ENCODE data around the gene ROR1.
"Not testable (repeated sequence)": the region's sequence is repeated elsewhere in the genome, so short reads cannot be mapped to it uniquely, and the experiment has no call there.

The ROR1 gene

DNA sequence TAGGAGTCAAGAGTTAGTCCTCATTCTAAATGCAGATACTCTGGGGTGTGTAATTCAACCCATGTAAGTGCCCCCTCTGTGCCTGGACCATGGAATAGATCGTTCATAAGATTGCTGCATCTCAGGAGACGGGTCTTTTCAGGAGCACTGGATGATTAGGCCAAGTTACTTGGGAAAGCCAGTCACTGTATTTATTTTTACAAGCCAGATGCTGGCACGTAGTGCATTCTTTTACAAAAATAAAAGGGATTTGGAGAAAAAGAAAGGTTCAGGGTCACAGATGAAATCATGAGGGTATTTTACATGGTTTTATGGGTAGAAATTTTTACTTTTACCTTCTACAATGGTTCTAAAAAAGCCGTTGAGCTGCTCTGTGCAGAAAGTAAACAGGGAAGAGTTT lies 327.0 kb downstream of the ROR1 start:
- H3K4me1 ChIP-seq (ENCODE audit: control insufficient read depth, insufficient read depth, low read length) = no peaks in the 10 kb centered on the region
- ChIA-PET CTCF (no interaction called here), POLR2A (no interaction called here)
- no peak overlapping the region for H3K4me3 ChIP-seq (ENCODE audit: low read depth, low read length)
- H3K9me3 ChIP-seq (ENCODE audit: control insufficient read depth, insufficient read depth, low read depth, low read length) = no peaks in the 10 kb centered on the region
- no peaks in the 10 kb centered on the region for H3K36me3 ChIP-seq (ENCODE audit: control insufficient read depth in 2 of 2, insufficient read depth in 1 of 2, low read length in 2 of 2)
- no peak for TF ChIP-seq ZNF16 (tag by site-specific recombination; IDR thresholded peaks at IDR 0.05; ENCODE audit: low read depth)
- no peak for TF ChIP-seq ZNF423 (tag by site-specific recombination; IDR thresholded peaks at IDR 0.05)
- TF ChIP-seq, protein P1, sequence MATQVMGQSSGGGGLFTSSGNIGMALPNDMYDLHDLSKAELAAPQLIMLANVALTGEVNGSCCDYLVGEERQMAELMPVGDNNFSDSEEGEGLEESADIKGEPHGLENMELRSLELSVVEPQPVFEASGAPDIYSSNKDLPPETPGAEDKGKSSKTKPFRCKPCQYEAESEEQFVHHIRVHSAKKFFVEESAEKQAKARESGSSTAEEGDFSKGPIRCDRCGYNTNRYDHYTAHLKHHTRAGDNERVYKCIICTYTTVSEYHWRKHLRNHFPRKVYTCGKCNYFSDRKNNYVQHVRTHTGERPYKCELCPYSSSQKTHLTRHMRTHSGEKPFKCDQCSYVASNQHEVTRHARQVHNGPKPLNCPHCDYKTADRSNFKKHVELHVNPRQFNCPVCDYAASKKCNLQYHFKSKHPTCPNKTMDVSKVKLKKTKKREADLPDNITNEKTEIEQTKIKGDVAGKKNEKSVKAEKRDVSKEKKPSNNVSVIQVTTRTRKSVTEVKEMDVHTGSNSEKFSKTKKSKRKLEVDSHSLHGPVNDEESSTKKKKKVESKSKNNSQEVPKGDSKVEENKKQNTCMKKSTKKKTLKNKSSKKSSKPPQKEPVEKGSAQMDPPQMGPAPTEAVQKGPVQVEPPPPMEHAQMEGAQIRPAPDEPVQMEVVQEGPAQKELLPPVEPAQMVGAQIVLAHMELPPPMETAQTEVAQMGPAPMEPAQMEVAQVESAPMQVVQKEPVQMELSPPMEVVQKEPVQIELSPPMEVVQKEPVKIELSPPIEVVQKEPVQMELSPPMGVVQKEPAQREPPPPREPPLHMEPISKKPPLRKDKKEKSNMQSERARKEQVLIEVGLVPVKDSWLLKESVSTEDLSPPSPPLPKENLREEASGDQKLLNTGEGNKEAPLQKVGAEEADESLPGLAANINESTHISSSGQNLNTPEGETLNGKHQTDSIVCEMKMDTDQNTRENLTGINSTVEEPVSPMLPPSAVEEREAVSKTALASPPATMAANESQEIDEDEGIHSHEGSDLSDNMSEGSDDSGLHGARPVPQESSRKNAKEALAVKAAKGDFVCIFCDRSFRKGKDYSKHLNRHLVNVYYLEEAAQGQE (tag by site-specific recombination; IDR thresholded peaks at IDR 0.05) = no peak
- TF ChIP-seq ZNF23 (tag by site-specific recombination; IDR thresholded peaks at IDR 0.05; ENCODE audit: borderline replicate concordance) = no peak
- TF ChIP-seq, protein P2, sequence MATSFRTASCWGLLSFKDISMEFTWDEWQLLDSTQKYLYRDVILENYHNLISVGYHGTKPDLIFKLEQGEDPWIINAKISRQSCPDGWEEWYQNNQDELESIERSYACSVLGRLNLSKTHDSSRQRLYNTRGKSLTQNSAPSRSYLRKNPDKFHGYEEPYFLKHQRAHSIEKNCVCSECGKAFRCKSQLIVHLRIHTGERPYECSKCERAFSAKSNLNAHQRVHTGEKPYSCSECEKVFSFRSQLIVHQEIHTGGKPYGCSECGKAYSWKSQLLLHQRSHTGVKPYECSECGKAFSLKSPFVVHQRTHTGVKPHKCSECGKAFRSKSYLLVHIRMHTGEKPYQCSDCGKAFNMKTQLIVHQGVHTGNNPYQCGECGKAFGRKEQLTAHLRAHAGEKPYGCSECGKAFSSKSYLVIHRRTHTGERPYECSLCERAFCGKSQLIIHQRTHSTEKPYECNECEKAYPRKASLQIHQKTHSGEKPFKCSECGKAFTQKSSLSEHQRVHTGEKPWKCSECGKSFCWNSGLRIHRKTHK (tag by site-specific recombination; IDR thresholded peaks at IDR 0.05) = no peak
- no peak for TF ChIP-seq GLI2 (tag by site-specific recombination; IDR thresholded peaks at IDR 0.05; ENCODE audit: borderline replicate concordance, low read depth)
- TF ChIP-seq ZNF473 (tag by site-specific recombination; IDR thresholded peaks at IDR 0.05) = no peak
- no peak for TF ChIP-seq ZNF654 (tag by site-specific recombination; IDR thresholded peaks at IDR 0.05; ENCODE audit: low read depth)
- no peak for TF ChIP-seq GFI1B (tag by site-specific recombination; IDR thresholded peaks at IDR 0.05)
- TF ChIP-seq, protein P3, sequence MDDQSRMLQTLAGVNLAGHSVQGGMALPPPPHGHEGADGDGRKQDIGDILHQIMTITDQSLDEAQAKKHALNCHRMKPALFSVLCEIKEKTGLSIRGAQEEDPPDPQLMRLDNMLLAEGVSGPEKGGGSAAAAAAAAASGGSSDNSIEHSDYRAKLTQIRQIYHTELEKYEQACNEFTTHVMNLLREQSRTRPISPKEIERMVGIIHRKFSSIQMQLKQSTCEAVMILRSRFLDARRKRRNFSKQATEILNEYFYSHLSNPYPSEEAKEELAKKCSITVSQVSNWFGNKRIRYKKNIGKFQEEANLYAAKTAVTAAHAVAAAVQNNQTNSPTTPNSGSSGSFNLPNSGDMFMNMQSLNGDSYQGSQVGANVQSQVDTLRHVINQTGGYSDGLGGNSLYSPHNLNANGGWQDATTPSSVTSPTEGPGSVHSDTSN (CRISPR knock-in tag; IDR thresholded peaks at IDR 0.05) = no peak
- TF ChIP-seq BCL11B (tag by site-specific recombination; IDR thresholded peaks at IDR 0.05; ENCODE audit: low read depth) = no peak
- H3K27ac ChIP-seq (ENCODE audit: extremely low read depth, low read depth, low read length) = no peak overlapping the region

DNA sequence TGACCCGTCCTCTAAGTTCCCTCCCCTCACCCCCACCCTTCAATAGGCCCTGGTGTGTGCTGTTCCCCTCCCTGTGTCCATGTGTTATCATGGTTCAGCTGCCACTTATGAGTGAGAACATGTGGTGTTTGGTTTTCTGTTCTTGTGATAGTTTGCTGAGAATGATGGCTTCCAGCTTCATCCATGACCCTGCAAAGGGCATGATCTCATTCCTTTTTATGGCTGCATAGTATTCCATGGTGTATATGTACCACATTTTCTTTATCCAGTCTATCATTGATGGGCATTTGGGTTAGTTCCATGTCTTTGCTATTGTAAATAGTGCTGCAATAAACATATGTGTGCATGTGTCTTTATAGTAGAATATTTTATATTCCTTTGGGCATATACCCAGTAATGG lies 330.8 kb downstream of the ROR1 start:
- H3K36me3 ChIP-seq (ENCODE audit: control insufficient read depth in 2 of 2, insufficient read depth in 1 of 2, low read length in 2 of 2); H3K27ac ChIP-seq (ENCODE audit: extremely low read depth, low read depth, low read length); CTCF ChIA-PET; POLR2A ChIA-PET; H3K4me3 ChIP-seq (ENCODE audit: low read depth, low read length); H3K4me1 ChIP-seq (ENCODE audit: control insufficient read depth, insufficient read depth, low read length); H3K9me3 ChIP-seq (ENCODE audit: control insufficient read depth, insufficient read depth, low read depth, low read length): not testable (repeated sequence)
- TF ChIP-seq ZNF146 (tag by site-specific recombination; IDR thresholded peaks at IDR 0.05) = peak; percentile 93

DNA sequence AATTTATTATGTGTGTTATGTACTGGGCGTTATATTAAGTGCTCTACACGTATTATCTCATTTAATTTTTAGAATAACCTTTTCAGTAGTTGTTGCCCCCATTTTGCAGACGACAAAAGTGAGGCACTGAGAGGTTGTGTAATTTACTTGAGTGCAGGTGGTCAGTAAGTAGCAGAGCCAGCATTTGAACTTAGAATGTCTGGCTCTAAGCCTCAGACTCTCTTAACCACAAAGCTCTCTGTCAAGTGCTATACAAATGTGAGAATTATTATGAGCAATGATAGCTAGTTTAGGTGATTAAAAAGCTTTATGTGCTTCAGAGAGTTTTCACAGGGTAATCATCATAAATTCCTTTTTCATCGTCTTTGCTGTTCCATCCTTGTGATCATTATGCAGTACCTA lies 333.3 kb downstream of the ROR1 start:
- POLR2A ChIA-PET = no interaction called here
- Histone ChIP-seq H3K9me3 (ENCODE audit: control insufficient read depth, insufficient read depth, low read depth, low read length) (no peaks in the 10 kb centered on the region), H3K4me1 (ENCODE audit: control insufficient read depth, insufficient read depth, low read length) (no peaks in the 10 kb centered on the region), H3K27ac (ENCODE audit: extremely low read depth, low read depth, low read length) (no peak overlapping the region), H3K4me3 (ENCODE audit: low read depth, low read length) (no peak overlapping the region), H3K36me3 (ENCODE audit: control insufficient read depth in 2 of 2, insufficient read depth in 1 of 2, low read length in 2 of 2) (no peaks in the 10 kb centered on the region)
- TF ChIP-seq RBAK (tag by site-specific recombination; IDR thresholded peaks at IDR 0.05) (no peak), ZNF654 (tag by site-specific recombination; IDR thresholded peaks at IDR 0.05; ENCODE audit: low read depth) (no peak), ZNF155 (tag by site-specific recombination; IDR thresholded peaks at IDR 0.05) (no peak), ZNF664 (tag by site-specific recombination; IDR thresholded peaks at IDR 0.05) (peak; percentile 68; the same call in 1 of the 2 replicates), ZNF792 (tag by site-specific recombination; IDR thresholded peaks at IDR 0.05) (no peak)
- TF ChIP-seq, protein P4, sequence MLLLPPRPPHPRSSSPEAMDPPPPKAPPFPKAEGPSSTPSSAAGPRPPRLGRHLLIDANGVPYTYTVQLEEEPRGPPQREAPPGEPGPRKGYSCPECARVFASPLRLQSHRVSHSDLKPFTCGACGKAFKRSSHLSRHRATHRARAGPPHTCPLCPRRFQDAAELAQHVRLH (tag by site-specific recombination; IDR thresholded peaks at IDR 0.05) = no peak
- TF ChIP-seq, protein P5, sequence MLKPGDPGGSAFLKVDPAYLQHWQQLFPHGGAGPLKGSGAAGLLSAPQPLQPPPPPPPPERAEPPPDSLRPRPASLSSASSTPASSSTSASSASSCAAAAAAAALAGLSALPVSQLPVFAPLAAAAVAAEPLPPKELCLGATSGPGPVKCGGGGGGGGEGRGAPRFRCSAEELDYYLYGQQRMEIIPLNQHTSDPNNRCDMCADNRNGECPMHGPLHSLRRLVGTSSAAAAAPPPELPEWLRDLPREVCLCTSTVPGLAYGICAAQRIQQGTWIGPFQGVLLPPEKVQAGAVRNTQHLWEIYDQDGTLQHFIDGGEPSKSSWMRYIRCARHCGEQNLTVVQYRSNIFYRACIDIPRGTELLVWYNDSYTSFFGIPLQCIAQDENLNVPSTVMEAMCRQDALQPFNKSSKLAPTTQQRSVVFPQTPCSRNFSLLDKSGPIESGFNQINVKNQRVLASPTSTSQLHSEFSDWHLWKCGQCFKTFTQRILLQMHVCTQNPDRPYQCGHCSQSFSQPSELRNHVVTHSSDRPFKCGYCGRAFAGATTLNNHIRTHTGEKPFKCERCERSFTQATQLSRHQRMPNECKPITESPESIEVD (tag by site-specific recombination; IDR thresholded peaks at IDR 0.05) = peak; percentile 45
- TF ChIP-seq, protein P6, sequence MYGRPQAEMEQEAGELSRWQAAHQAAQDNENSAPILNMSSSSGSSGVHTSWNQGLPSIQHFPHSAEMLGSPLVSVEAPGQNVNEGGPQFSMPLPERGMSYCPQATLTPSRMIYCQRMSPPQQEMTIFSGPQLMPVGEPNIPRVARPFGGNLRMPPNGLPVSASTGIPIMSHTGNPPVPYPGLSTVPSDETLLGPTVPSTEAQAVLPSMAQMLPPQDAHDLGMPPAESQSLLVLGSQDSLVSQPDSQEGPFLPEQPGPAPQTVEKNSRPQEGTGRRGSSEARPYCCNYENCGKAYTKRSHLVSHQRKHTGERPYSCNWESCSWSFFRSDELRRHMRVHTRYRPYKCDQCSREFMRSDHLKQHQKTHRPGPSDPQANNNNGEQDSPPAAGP (tag by site-specific recombination; IDR thresholded peaks at IDR 0.05) = no peak
- CTCF ChIA-PET = interaction anchor here (1.4 to 4.7 kb wide), 2 partner anchors 30 to 136 kb away, joined by 4 to 18 read pairs; no protein-coding TSS in a partner anchor

Data from HEK293 (cell line).